ENCODE results near the gene FANCC.

DNA sequence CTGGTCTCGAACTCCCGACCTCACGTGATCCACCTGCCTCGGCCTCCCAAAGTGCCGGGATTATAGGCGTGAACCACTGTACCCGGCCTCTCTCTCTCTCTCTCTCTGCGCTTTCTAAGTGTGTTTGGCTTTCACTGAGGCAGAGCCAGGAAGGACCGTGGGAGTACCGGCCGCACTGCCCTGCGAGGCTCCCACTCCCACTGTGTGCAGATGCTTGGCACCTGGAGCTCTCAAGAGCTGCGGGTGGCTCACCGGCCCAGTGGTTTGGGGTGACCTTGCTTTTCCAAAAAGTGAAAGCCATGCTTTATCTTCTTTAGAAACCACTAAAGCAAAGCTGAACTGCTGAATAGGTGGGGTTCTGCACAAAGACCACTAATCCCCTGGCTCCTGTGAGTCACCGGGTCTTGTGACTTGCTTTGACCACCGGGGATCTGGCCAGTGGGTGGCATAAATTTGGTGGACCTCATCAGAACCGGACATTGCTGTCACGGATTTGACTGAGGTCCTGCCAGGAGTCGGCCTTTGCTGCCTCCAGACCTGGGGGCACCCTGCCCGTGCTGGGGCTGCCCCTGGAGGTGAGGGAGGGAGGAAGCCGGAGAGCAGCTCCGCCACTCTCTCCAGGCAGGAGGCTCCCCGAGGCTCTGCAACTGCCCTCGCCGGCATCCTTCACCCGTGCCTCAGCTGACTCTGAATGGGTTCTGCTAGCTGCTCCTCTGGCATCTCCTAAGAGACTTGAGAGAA lies 228.9 kb downstream of the FANCC start:
- no peak for TF ChIP-seq POLR2A (IDR thresholded peaks at IDR 0.05; ENCODE audit: control extremely low read depth in 1 of 2, low read depth in 2 of 2, low read length in 2 of 2)
- no peak for TF ChIP-seq YY1 (IDR thresholded peaks at IDR 0.05; ENCODE audit: low read depth, low read length)
- TF ChIP-seq, protein P1, sequence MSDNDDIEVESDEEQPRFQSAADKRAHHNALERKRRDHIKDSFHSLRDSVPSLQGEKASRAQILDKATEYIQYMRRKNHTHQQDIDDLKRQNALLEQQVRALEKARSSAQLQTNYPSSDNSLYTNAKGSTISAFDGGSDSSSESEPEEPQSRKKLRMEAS (IDR thresholded peaks at IDR 0.05), result no peak
- no peak for TF ChIP-seq KDM1A (IDR thresholded peaks at IDR 0.05; ENCODE audit: borderline replicate concordance, low read length)
